H9 (cell line): ENCODE data around the gene TMEM109. TPM values are rescaled to one million over a fixed set of nuclear protein-coding genes. Genes with fewer than 3 reads are reported as not detected.

Source experiments
- DNase-seq: peaks from one replicate; pipeline ENCODE4 v3.0.0-alpha.2; 2017
- H2AFZ ChIP-seq: one replicate; pipeline ENCODE4 v1.6.1; 2013; ENCODE audit warnings: mild to moderate bottlenecking, low read length, control low read depth, moderate library complexity
- H2AK5ac ChIP-seq: 2 replicates; pipeline ENCODE4 v1.6.1; 2013; ENCODE audit warnings: low read length, control low read depth, mixed read lengths; ENCODE audit not compliant: insufficient read length
- H2BK120ac ChIP-seq: one replicate; pipeline ENCODE4 v1.6.1; 2013; ENCODE audit warnings: low read depth, mild to moderate bottlenecking, low read length, control low read depth, inconsistent platforms; ENCODE audit not compliant: poor library complexity, severe bottlenecking
- H2BK12ac ChIP-seq: 2 replicates; pipeline ENCODE4 v1.6.1; 2013; ENCODE audit warnings: low read length, control low read depth, mixed read lengths, low read depth; ENCODE audit not compliant: insufficient read length
- H2BK15ac ChIP-seq: 2 replicates; pipeline ENCODE4 v1.6.1; 2013; ENCODE audit warnings: low read depth, low read length, control low read depth
- H2BK20ac ChIP-seq: one replicate; pipeline ENCODE4 v1.6.1; 2013; ENCODE audit warnings: low read depth, mild to moderate bottlenecking, low read length, control low read depth, inconsistent platforms; ENCODE audit not compliant: poor library complexity, severe bottlenecking
- H2BK5ac ChIP-seq: 2 replicates; pipeline ENCODE4 v1.6.1; 2013; ENCODE audit warnings: low read length, control low read depth, mixed read lengths; ENCODE audit not compliant: insufficient read length
- H3K14ac ChIP-seq: 2 replicates; pipeline ENCODE4 v1.6.1; 2013; ENCODE audit warnings: low read length, control low read depth; ENCODE audit not compliant: insufficient read depth
- H3K18ac ChIP-seq: 2 replicates; pipeline ENCODE4 v1.6.1; 2013; ENCODE audit warnings: low read depth, mild to moderate bottlenecking, mixed read lengths, low read length, control low read depth; ENCODE audit not compliant: insufficient read length
- H3K23ac ChIP-seq: 2 replicates; pipeline ENCODE4 v1.6.1; 2013; ENCODE audit warnings: low read length, control low read depth, mixed read lengths, low read depth; ENCODE audit not compliant: insufficient read length
- H3K23me2 ChIP-seq: 2 replicates; pipeline ENCODE4 v1.6.1; 2013; ENCODE audit warnings: low read depth, mild to moderate bottlenecking, mixed read lengths, low read length, control low read depth; ENCODE audit not compliant: insufficient read length, poor library complexity, severe bottlenecking
- H3K27ac ChIP-seq: 2 replicates; pipeline ENCODE4 v1.5.1; 2013; ENCODE audit warnings: low read length, control low read depth, mixed read lengths, low read depth; ENCODE audit not compliant: insufficient read length
- H3K27me3 ChIP-seq: 2 replicates; pipeline ENCODE4 v1.6.1; 2013; ENCODE audit warnings: low read length, control low read depth, inconsistent platforms; ENCODE audit not compliant: insufficient read depth
- H3K4ac ChIP-seq: 2 replicates; pipeline ENCODE4 v1.6.1; 2013; ENCODE audit warnings: low read depth, mild to moderate bottlenecking, control low read depth, inconsistent platforms, low read length, moderate library complexity
- H3K4me1 ChIP-seq: 2 replicates; pipeline ENCODE4 v1.6.1; 2013; ENCODE audit warnings: low read length, control low read depth, inconsistent platforms; ENCODE audit not compliant: insufficient read depth
- H3K4me2 ChIP-seq: 2 replicates; pipeline ENCODE4 v1.6.1; 2013; ENCODE audit warnings: low read length, control low read depth, mixed read lengths; ENCODE audit not compliant: insufficient read length, insufficient read depth
- H3K56ac ChIP-seq: 2 replicates; pipeline ENCODE4 v1.6.1; 2013; ENCODE audit warnings: low read depth, mild to moderate bottlenecking, mixed read lengths, low read length, control low read depth; ENCODE audit not compliant: insufficient read length
- H3K79me1 ChIP-seq: 2 replicates; pipeline ENCODE4 v1.6.1; 2013; ENCODE audit warnings: low read depth, mild to moderate bottlenecking, moderate library complexity, low read length, control low read depth, inconsistent platforms; ENCODE audit not compliant: insufficient read depth, poor library complexity, severe bottlenecking
- H3K79me2 ChIP-seq: 2 replicates; pipeline ENCODE4 v1.6.1; 2013; ENCODE audit warnings: low read length, control low read depth, inconsistent platforms; ENCODE audit not compliant: insufficient read depth
- H3K9ac ChIP-seq: 2 replicates; pipeline ENCODE4 v1.6.1; 2013; ENCODE audit warnings: low read length, control low read depth, mixed read lengths; ENCODE audit not compliant: insufficient read length; ENCODE audit errors: extremely low read depth
- H3K9me3 ChIP-seq: one replicate; pipeline ENCODE4 v1.6.1; 2013; ENCODE audit warnings: low read depth, low read length, inconsistent platforms; ENCODE audit not compliant: control insufficient read depth
- H3T11ph ChIP-seq: one replicate; pipeline ENCODE4 v1.6.1; 2013; ENCODE audit warnings: mild to moderate bottlenecking, low read length, control low read depth, inconsistent platforms
- H4K20me1 ChIP-seq: one replicate; pipeline ENCODE4 v1.6.1; 2013; ENCODE audit not compliant: control insufficient read depth, insufficient read length, insufficient read depth
- H4K5ac ChIP-seq: 2 replicates; pipeline ENCODE4 v1.6.1; 2013; ENCODE audit warnings: low read depth, mild to moderate bottlenecking, mixed read lengths, low read length, control low read depth; ENCODE audit not compliant: insufficient read length
- H4K8ac ChIP-seq: replicated peaks from 2 replicates; pipeline ENCODE4 v1.6.1; 2013; ENCODE audit warnings: low read length, control low read depth, mixed read lengths, low read depth; ENCODE audit not compliant: insufficient read length
- H4K91ac ChIP-seq: 2 replicates; pipeline ENCODE4 v1.6.1; 2013; ENCODE audit warnings: low read depth, mild to moderate bottlenecking, moderate library complexity, mixed read lengths, low read length, control low read depth; ENCODE audit not compliant: insufficient read length
- H3K27ac Mint-ChIP-seq, 3 experiments: 2 replicates in 2 of 3; 3 replicates in 1 of 3; pipeline ENCODE4 v1.8.0; 2020 to 2021; ENCODE audit warnings: mixed read lengths in 3 of 3, mild to moderate bottlenecking in 1 of 3, moderate library complexity in 1 of 3
- H3K27me3 Mint-ChIP-seq: 2 replicates; pipeline ENCODE4 v1.8.0; 2021; ENCODE audit warnings: low read depth, mild to moderate bottlenecking, moderate library complexity, mixed read lengths
- H3K36me3 Mint-ChIP-seq, 3 experiments: 2 replicates in 2 of 3; 3 replicates in 1 of 3; pipeline ENCODE4 v1.8.0; 2020 to 2021; ENCODE audit warnings: low read depth in 3 of 3, mixed read lengths in 3 of 3; ENCODE audit not compliant: insufficient read depth in 1 of 3
- H3K4me1 Mint-ChIP-seq, 2 experiments: 2 replicates each; pipeline ENCODE4 v1.8.0; 2020; ENCODE audit warnings: mixed read lengths in 2 of 2
- H3K4me3 Mint-ChIP-seq, 2 experiments: 2 replicates in 1 of 2; 3 replicates in 1 of 2; pipeline ENCODE4 v1.8.0; 2020 to 2021; ENCODE audit warnings: mild to moderate bottlenecking in 2 of 2, mixed read lengths in 2 of 2, moderate library complexity in 1 of 2
- H3K9me3 Mint-ChIP-seq, 2 experiments: 2 replicates in 1 of 2; 3 replicates in 1 of 2; pipeline ENCODE4 v1.8.0; 2020; ENCODE audit warnings: mild to moderate bottlenecking in 2 of 2, mixed read lengths in 2 of 2, moderate library complexity in 1 of 2
- CTCF ChIP-seq: fragments of 200-600 bp; sonication (generic); conservative IDR thresholded peaks from 3 replicates; pipeline ENCODE4 v1.8.0; 2021; ENCODE audit warnings: antibody characterized with exemption, mild to moderate bottlenecking
- WGBS: extraction: QIAGEN DNeasy Blood & Tissue Kit; methylation state at CpG from one replicate; pipeline ENCODE4 v1.1.7; 2013; ENCODE audit warnings: missing lambda C conversion rate, low lambda C conversion rate, mixed read lengths; ENCODE audit not compliant: insufficient read length; ENCODE audit errors: extremely low coverage; 5-methylcytosine and 5-hydroxymethylcytosine counted together
- total RNA-seq: library from RNA; stranded (reverse); gene quantifications from 2 replicates; pipeline ENCODE4 v1.2.1, GENCODE V29; 2021

Gene TMEM109
- total RNA-seq, 1 experiment from 2014 or later: 38.0 TPM

GRCh38 chr11:60922906-60923305, 8.9 kb downstream of the TMEM109 start:
- no peak overlapping the region for H2BK15ac ChIP-seq
- H3K27me3 ChIP-seq: no peaks in the 10 kb centered on the region
- no peak overlapping the region for H3K9ac ChIP-seq
- no peak overlapping the region for H3K4me2 ChIP-seq
- no peak overlapping the region for H3K23ac ChIP-seq
- no CpG with 5 or more reads among the region's 6 CpGs for WGBS
- no peak overlapping the region for H3K27ac ChIP-seq
- H3K36me3 Mint-ChIP-seq: peaks cover 22 to 46% (median 40%) of the 10 kb centered on the region in 3 experiments; a peak in 6 of 7 replicates
- no peak overlapping the region for H2BK120ac ChIP-seq
- H3K23me2 ChIP-seq: peaks cover 10% of the 10 kb centered on the region
- H2BK20ac ChIP-seq: no peak overlapping the region
- no peak overlapping the region for H3K14ac ChIP-seq
- H4K91ac ChIP-seq: no peak overlapping the region
- H3T11ph ChIP-seq: no peak overlapping the region
- no peak overlapping the region for H3K4ac ChIP-seq
- no peak overlapping the region for H4K5ac ChIP-seq
- H3K4me3 Mint-ChIP-seq: no peak overlapping the region
- TF ChIP-seq CTCF: no peak
- H3K9me3 Mint-ChIP-seq: no peaks in the 10 kb centered on the region
- no peak overlapping the region for H4K8ac ChIP-seq
- H3K4me1 ChIP-seq: peaks cover 2% of the 10 kb centered on the region
- H3K4me1 Mint-ChIP-seq: peaks cover 20 to 22% of the 10 kb centered on the region in 2 experiments
- no peak overlapping the region for H2BK5ac ChIP-seq
- H3K27me3 Mint-ChIP-seq: peaks cover 7% of the 10 kb centered on the region
- H4K20me1 ChIP-seq: no peaks in the 10 kb centered on the region
- no peak overlapping the region for H3K18ac ChIP-seq
- no peak overlapping the region for H3K27ac Mint-ChIP-seq
- H3K56ac ChIP-seq: no peak overlapping the region
- H3K9me3 ChIP-seq: no peaks in the 10 kb centered on the region
- DNase-seq: no peak
- no peaks in the 10 kb centered on the region for H3K79me2 ChIP-seq
- no peak overlapping the region for H2BK12ac ChIP-seq
- H3K79me1 ChIP-seq: no peaks in the 10 kb centered on the region
- no peak overlapping the region for H2AK5ac ChIP-seq
- H2AFZ ChIP-seq: no peak overlapping the region
